ENCODE results near the gene DMD.

Gene DMD

DNA sequence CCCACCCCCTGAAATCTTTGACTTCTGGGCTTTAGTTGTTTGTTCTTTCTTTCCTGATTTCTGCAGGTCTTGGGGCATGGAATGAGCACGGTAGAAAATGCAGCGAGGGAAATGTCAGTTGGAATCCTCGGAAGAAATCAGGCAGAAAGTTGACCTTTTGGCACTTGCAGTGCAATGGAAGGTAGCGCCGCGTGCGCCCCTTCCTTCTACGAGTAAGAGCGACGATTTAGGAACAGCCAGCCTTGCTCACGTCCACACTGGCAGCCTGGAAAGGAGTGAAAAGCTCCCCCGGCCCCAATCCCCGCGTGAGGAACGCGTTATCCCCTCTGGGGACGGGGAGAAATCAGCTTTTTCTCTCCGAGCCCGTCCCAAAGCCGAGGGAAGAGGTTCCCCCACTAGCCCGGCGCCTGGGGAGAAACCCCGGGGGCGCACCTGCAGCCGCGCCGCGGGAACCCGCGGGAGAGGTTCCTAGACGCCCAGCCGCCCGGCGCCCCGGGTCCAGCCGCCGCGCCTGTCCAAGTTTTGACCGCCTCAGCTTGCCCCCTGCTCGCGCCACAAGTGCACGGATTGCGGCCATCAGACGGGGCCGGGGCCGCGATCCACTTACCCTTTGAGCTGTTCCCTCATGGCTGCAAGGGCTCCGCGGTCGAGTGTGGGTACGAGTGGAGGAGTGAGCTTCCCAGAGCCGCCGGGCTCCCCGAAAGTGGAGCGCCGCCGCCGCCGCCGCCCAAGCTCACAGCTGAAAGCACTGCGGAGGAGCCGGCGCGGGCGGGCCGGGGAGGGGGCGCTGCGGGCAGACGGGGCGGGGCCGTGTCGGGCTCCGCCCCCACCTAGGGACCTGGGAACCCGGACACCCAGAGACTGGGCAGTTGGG, 1944.9 kb downstream of the DMD start:
- peak; percentile 1 to 59 (median 28) for DNase-seq

DNA sequence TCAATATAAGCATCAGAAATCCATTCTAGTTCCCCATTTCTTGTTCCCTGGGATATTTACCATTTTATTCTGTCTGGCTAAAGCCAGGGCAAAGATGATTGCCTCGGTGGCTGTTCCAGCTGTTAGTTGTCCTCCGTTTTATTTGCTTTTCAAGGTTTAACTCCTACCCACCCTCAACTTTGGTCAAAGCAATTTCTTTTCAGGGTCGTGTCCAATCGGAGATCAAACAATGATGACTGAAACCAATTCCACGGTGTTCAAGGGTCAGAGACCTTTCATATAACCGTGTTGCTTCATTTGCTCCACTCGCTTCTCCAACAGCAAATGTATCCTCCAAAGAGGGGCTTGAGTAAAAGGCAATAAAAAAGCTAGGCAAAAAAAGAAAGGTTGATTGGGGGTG, 1946.0 kb downstream of the DMD start:
- no peak for DNase-seq

DNA sequence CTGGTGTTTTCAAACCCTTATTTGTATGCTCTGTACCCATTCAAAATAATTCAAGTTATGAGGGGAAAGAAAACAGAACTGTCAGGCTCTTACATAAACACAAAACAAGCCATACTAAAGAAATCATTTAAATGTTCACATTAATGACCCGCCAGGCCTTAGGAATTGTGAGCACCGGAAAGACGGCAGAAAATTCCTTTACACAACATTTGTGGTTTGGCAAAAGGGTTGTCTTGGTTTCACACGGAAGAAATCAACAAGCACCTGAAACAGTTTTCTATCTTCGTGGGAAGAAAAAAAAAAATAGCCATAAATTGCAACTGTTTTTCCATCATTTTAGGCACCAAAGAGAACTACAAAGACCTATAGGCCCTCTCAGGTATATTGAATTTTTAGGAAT, 1951.0 kb downstream of the DMD start:
- DNase-seq: no peak

DNA sequence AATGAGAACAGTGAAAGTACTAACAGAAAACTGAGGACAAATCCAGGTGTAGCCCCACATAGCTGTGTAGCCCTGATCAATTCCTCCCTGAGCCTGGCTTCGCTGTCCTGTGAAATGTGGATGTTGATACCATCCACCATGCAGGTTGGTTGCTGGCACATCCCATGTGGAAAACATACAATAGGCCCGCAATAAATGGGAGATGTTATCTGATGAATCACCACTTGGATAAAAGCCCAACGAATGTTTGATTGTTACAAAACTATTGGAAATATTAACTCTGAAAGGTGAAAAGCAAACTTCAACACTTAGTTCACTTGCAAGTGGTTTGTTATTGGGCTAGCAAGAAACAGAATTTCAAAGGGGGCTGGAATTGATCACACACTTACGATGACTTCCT, 1953.2 kb downstream of the DMD start:
- no peak for DNase-seq

GRCh38 chrX:31255310-31256033, 1955.9 kb downstream of the DMD start:
- no peak for DNase-seq

DNA sequence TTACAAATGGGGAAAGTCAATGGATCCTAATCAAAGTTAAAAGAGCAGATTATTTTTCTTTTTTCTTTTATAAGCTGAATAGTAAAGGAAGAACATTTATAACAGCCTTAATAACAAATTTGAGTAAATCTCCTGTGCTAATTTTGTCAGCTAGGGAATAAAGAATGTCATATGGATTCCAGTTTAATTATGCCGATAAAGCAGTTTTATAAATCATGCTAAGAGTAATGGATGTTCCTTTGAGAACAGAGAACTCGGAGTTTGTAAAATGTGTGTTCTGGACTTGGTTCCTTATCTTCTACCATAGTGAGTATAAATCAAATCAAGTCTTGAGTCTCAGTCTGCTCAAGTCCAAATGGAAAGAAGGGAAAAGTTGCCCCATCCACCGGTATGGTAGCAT, 1959.2 kb downstream of the DMD start:
- no peak for DNase-seq

DNA sequence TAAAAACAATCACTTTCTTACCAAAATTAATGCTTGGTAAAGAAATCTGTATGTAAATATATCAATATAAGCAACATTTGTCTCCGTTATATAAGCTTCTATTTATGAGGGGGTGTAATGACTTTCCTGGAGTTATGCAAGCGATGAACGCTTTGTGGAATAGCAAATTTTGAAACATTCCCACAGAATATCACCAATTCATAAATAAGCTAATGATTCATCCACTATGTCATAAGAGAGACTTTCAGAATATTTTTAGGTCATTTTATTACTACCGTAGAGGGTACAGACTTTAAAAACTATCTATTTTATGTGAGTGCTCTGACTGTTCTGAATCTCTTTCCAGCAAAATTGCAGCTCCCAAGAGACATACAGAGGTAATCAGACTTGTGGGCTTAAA, 1960.0 kb downstream of the DMD start:
- DNase-seq: no peak

- DNase-seq: no peak
Observed at GRCh38 chrX:31245714-31246113, 1965.6 kb downstream of the DMD start.

DNA sequence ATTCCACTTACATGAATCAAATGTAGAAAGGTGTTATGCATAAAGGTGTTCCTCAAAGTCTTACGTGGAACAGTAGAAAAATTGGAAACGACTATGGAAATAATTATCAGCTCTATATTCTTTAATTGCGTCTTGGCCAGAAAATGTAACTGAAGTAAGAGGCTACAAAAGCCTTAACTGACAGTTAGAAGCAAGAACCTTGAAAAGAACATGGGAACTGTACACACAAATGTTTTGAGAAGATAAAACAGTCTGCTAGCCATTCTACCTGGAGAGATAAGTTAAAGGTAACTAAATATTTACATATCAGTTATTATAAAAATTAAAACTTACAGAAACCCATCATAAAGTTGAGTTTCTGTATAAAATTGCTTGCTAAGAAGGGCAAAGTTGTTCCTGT, 1967.5 kb downstream of the DMD start:
- no peak for DNase-seq

GRCh38 chrX:31240982-31241381, 1970.4 kb downstream of the DMD start:
- DNase-seq: peak in 2 of 4 experiments; percentile 10 to 13

GRCh38 chrX:31237189-31237588, 1974.2 kb downstream of the DMD start:
- DNase-seq: no peak

DNA sequence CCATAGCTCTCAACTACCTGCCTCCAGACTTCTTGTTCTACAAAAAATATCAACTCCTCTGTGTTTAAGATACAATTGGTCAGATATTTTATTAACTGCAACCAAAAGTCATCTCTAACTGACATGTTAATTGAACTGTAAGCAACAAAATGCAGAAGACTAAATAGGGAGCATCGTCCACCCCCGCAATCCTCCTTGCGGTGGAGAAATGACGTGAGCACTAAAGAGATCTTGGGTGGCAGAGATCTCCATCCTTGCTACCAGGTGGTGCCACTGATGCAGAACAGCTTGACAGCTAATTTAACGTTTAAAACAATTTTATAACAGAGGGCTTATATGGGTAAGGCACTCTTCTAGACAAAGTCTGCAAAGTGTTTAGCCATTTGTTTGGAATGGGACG, 1975.1 kb downstream of the DMD start:
- DNase-seq: no peak

DNA sequence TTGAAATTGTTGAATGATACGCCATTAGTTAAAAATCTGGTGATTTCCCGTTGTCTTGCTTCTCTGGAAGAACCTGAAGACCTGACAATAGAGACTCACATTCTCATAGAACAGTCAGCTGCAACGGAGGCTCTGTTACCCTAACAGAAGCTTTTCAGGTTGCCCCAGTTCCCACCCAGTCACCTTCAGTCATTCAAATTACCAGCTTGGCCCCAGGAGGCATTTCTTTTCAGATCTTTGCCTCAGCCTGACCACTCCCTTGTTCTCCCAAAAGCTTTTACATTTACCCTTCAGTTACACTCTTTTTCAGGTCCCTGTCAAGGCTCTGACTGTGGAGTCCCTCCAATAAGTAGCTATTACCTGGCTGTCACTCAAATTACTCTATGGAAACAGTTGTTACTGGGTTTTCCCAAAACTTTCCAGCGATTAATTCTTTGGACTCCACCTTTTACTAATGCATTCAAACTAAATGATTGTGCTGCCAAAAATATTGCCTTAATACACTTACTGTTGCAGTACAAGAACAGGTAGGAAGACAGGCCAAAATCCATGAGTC, 1977.3 kb downstream of the DMD start:
- DNase-seq: no peak

GRCh38 chrX:31232506-31232905, 1978.8 kb downstream of the DMD start:
- DNase-seq: no peak

DNA sequence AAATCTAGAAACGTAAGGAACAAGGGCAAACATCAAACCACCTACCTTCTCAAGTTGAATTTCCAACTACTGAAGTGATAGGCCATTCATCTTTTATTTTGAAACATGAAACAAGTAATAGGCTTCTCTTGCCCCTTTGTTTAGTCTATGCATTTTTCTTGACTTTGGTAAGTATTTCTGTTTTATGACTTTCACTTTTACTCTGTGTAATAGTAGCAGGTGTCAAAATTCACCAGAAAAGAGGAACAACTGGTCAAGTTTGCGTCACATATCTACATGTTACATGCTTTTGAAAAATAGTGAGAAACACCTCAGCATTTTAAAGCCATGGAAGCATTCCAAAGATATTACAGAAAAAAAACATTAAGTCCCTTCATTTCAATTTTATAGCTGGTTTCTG, 1982.4 kb downstream of the DMD start:
- DNase-seq: peak in 3 of 4 experiments; percentile 7 to 53 (median 51)

GRCh38 chrX:31228415-31228832, 1982.9 kb downstream of the DMD start:
- no peak for DNase-seq

DNA sequence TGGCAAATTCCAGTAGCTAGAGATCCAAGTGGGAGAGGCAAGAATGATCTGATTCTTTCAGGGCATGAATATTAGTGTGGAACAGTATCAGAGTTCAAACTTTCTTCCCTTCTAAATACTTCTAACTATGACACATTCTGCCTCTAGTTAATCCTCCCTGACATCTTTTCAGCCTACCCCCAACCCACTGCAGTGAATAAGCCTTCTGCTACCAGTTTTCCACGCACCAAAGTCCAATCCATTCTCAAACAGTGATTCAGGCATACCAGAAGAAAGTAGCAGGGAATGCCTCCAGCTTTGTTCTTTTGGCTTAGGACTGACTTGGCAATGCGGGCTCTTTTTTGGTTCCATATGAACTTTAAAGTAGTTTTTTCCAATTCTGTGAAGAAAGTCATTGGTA, 1984.1 kb downstream of the DMD start:
- DNase-seq: no peak

- DNase-seq: no peak
Observed at GRCh38 chrX:31225819-31226218, 1985.5 kb downstream of the DMD start.

DNA sequence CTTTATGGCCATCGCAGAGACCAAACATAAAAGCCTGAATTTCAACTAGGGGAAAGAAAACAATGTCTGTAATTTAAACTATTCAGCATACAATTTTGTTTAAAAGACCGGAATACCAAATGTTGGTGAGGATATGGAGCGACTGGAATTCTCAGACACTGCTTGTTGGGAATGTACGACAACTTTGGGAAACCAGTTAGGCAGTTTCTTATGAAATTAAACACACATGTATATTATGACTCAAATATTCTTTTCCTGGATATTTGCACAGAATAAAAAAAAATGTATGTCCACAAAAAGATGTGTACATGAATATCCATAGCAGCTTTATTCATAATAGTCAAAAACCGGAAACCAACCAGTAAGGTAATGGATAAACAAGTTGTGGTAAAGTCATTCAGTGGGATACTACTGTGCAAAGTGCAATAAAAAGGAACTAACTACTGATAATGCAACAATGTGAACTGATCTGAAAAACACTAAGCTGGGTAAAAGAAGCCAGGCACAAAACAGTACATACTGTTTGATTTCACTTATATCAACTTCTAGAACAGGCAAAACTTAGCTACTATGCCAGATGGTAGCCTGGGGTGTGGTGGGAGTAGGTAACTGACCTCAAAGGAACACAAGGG, 1986.9 kb downstream of the DMD start:
- peak in 2 of 4 experiments; percentile 2 to 12 for DNase-seq

GRCh38 chrX:31223817-31224216, 1987.5 kb downstream of the DMD start:
- DNase-seq: peak in 3 of 4 experiments; percentile 30 to 40 (median 34)

DNA sequence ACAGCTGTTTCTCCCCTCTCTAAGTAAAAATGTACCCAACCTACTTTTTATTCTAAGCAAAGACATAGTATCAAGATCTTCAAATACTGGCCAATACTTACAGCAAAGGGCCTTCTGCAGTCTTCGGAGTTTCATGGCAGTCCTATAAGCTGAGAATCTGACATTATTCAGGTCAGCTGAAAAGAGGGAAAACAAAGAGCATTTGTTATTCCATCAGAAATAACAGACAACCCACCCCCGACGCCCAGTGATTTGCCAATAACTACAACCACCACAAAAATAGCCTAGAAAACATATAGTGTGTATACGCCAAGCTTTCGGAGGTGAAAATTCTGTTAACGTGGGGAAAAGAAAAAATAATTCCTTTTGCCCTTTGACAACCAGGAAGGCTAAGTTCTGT, 1988.4 kb downstream of the DMD start:
- DNase-seq: no peak

GRCh38 chrX:31219174-31219573, 1992.2 kb downstream of the DMD start:
- no peak for DNase-seq

GRCh38 chrX:31217084-31217483, 1994.3 kb downstream of the DMD start:
- peak in 2 of 4 experiments; percentile 4 to 37 for DNase-seq

All from suppressor macrophage (primary cell).